IPS DF 19.7 (cell line): ENCODE measurements around the gene VGLL4.

Experiments used
- DNase-seq: peaks from one replicate; pipeline ENCODE4 v3.0.0-alpha.2; 2013; ENCODE audit warnings: low read depth, low spot score

The VGLL4 gene

GRCh38 chr3:11629716-11630115 is 14.0 kb downstream of the VGLL4 start:
- DNase-seq, result no peak

GRCh38 chr3:11627612-11628011 is 16.1 kb downstream of the VGLL4 start:
- no peak for DNase-seq

- no peak for DNase-seq
Measured at GRCh38 chr3:11626084-11626463, 17.6 kb downstream of the VGLL4 start.

GRCh38 chr3:11625376-11626083 is 18.2 kb downstream of the VGLL4 start:
- no peak for DNase-seq

- no peak for DNase-seq
Measured at GRCh38 chr3:11624704-11625375, 18.9 kb downstream of the VGLL4 start.

- DNase-seq, result no peak
Measured at GRCh38 chr3:11624161-11624560, 19.6 kb downstream of the VGLL4 start.

- no peak for DNase-seq
Measured at GRCh38 chr3:11622586-11623550, 20.8 kb downstream of the VGLL4 start.

GRCh38 chr3:11621077-11621476 is 22.6 kb downstream of the VGLL4 start:
- no peak for DNase-seq

GRCh38 chr3:11619946-11620652 is 23.6 kb downstream of the VGLL4 start:
- DNase-seq, result no peak

- no peak for DNase-seq
Measured at GRCh38 chr3:11619461-11619860, 24.3 kb downstream of the VGLL4 start.

- DNase-seq, result no peak
Measured at GRCh38 chr3:11618904-11619303, 24.8 kb downstream of the VGLL4 start.

GRCh38 chr3:11616551-11616950 is 27.2 kb downstream of the VGLL4 start:
- no peak for DNase-seq

- DNase-seq, result no peak
Measured at GRCh38 chr3:11613851-11614487, 29.7 kb downstream of the VGLL4 start.

- no peak for DNase-seq
Measured at GRCh38 chr3:11613319-11613718, 30.4 kb downstream of the VGLL4 start.

- DNase-seq, result no peak
Measured at GRCh38 chr3:11612515-11613188, 31.1 kb downstream of the VGLL4 start.

- no peak for DNase-seq
Measured at GRCh38 chr3:11611341-11611799, 32.3 kb downstream of the VGLL4 start.

- DNase-seq, result no peak
Measured at GRCh38 chr3:11610700-11611275, 32.9 kb downstream of the VGLL4 start.

GRCh38 chr3:11610044-11610671 is 33.6 kb downstream of the VGLL4 start:
- DNase-seq, result no peak

GRCh38 chr3:11609481-11609880 is 34.2 kb downstream of the VGLL4 start:
- no peak for DNase-seq

- no peak for DNase-seq
Measured at GRCh38 chr3:11607816-11608215, 35.9 kb downstream of the VGLL4 start.
